Measurements from ENCODE around the gene SYT3.

SYT3 gene

DNA sequence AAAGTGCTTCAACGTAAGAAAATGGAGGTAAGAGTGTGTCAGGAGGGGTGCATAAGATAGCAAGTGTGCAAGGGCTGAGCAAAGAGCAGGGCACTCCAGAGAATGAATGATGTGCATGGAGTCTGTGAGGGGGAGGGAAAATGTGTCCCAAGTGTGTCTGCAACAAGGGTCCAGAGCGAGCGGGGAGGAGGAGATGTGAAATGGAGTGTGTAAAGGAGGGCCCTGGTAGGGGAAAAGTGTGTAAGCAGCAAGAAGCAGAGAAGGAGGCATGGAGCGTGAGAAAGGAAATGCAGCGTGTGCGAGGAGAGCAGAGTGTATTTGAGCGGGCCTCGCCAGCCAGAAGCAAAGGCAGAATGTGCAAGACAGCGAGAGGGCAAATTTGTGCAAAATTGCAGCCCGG lies 21.3 kb upstream of the SYT3 start:
- Histone ChIP-seq H3K9me3 (replicated peaks; ENCODE audit: low read length) (peaks cover 3% of the 10 kb centered on the region), H3K4me3 (ENCODE audit: low read length) (no peak overlapping the region), H3K9ac (ENCODE audit: low read depth, low read length) (no peak overlapping the region), H3K4me1 (ENCODE audit: control insufficient read depth, insufficient read depth, low read length) (no peaks in the 10 kb centered on the region), H3K27me3 (ENCODE audit: control insufficient read depth, insufficient read depth, low read length) (peaks cover 4% of the 10 kb centered on the region), H3K36me3 (ENCODE audit: insufficient read depth, low read length) (no peaks in the 10 kb centered on the region), H3K4me2 (ENCODE audit: low read length) (no peak overlapping the region)

DNA sequence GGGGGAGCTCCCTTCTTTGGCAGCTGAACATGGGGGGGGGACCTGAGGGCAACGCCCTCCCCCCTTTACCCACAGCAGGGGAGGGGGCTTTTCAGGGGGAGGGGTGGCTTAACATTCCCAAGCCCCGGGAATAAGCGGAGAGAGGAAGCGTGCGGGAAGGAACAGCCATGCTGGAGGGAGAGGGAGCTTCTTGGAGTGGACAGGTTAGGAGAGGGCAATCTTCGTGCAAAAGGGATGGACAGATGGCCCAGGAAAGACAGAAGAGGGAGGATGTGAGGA lies 20.3 kb upstream of the SYT3 start:
- peaks cover 3% of the 10 kb centered on the region for H3K9me3 ChIP-seq (replicated peaks; ENCODE audit: low read length)
- no peaks in the 10 kb centered on the region for H3K4me1 ChIP-seq (ENCODE audit: control insufficient read depth, insufficient read depth, low read length)
- peaks cover 2% of the 10 kb centered on the region for H3K27me3 ChIP-seq (ENCODE audit: control insufficient read depth, insufficient read depth, low read length)
- H3K4me2 ChIP-seq (ENCODE audit: low read length), result no peak overlapping the region
- no peaks in the 10 kb centered on the region for H3K36me3 ChIP-seq (ENCODE audit: insufficient read depth, low read length)
- no peak overlapping the region for H3K9ac ChIP-seq (ENCODE audit: low read depth, low read length)
- no peak overlapping the region for H3K4me3 ChIP-seq (ENCODE audit: low read length)

DNA sequence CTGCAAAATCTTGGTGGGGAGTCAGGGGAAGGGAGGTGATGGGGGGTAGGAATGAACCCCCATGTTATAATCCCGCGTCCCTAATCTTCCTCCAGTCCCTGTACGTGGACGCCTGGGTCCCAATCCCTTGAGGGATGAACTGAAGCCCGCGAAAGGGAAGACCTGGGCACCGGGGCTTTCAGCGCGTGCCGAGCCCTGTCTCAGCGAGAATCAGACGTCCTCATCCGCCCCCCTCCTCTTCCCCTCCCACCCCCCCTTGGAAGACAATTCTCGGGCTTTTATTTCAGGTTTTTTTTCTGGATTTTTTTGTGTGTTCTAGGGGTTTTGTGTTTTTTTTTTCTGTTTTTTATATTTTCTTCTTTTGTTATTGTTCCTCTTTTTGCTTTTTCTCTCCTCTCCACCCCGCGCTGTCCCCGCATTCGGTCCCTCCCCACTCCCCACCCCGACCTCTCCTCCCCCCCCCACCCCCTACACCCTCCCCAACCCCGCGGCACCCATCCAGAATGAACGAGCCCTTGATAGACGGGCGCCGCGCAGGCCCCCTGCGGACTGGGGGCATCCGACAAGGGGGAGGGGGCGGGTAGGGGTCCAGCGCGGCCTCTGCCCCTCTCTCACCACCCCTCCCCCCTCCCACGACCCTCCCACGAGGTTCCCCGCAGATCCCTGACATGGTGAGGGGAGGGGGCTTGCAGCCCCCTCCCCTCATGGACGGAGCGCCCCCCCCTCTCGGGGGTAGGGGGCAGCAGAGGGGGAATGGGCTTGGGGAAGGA lies 19.8 kb upstream of the SYT3 start:
- no peaks in the 10 kb centered on the region for H3K4me1 ChIP-seq (ENCODE audit: control insufficient read depth, insufficient read depth, low read length)
- no peak overlapping the region for H3K9ac ChIP-seq (ENCODE audit: low read depth, low read length)
- H3K27me3 ChIP-seq (ENCODE audit: control insufficient read depth, insufficient read depth, low read length), result peaks cover 2% of the 10 kb centered on the region
- H3K4me2 ChIP-seq (ENCODE audit: low read length), result peak overlapping the region; percentile 64
- H3K4me3 ChIP-seq (ENCODE audit: low read length), result no peak overlapping the region
- H3K36me3 ChIP-seq (ENCODE audit: insufficient read depth, low read length), result no peaks in the 10 kb centered on the region
- H3K9me3 ChIP-seq (replicated peaks; ENCODE audit: low read length), result peaks cover 3% of the 10 kb centered on the region

DNA sequence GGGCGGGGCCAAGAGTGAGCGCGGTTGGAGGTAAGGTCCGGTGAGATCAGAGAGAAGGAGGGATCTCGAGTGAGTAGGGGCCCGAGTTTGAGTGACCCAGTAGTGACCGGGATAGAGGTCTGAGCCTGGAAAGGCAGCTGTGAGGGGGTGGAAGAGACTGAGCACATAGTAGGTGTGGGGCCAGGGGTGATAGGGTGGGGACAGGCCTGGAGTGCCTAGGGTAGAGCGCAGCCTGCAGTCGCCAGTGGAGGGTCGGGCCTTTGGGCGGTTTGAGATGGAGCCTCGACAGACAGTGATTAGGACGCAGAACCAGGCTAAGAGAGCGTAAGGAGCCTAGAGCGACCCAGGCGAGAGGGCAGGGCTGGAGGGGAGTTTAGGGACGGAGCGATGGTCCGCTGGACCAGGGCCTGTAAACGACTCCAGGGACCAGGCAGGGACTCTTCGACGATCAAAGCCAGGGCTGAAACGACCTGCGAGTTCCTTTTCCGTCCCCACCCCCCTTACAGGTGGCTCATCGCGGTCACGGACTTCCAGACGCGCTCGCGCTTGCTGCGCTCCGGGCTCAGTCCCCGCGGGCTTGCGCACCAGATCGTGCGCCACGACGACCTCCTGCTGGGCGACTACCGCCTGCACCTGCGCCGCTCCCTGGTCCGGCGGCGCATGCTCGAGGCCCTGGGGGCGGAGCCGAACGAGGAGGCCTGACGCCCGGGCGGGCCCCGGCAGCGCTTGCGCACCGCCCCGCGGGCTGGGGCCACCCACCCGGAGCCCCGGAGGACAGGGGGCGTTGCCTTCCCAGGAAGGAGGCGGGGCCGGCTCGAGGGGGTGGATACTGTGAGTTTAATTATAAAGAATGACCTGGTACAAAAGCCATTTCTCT lies 19.0 kb upstream of the SYT3 start:
- Histone ChIP-seq H3K9me3 (replicated peaks; ENCODE audit: low read length) (peaks cover 3% of the 10 kb centered on the region), H3K9ac (ENCODE audit: low read depth, low read length) (no peak overlapping the region), H3K4me2 (ENCODE audit: low read length) (peak overlapping the region; percentile 64), H3K27me3 (ENCODE audit: control insufficient read depth, insufficient read depth, low read length) (peaks cover 2% of the 10 kb centered on the region), H3K36me3 (ENCODE audit: insufficient read depth, low read length) (no peaks in the 10 kb centered on the region), H3K4me1 (ENCODE audit: control insufficient read depth, insufficient read depth, low read length) (no peaks in the 10 kb centered on the region), H3K4me3 (ENCODE audit: low read length) (peak overlapping the region; percentile 46)

DNA sequence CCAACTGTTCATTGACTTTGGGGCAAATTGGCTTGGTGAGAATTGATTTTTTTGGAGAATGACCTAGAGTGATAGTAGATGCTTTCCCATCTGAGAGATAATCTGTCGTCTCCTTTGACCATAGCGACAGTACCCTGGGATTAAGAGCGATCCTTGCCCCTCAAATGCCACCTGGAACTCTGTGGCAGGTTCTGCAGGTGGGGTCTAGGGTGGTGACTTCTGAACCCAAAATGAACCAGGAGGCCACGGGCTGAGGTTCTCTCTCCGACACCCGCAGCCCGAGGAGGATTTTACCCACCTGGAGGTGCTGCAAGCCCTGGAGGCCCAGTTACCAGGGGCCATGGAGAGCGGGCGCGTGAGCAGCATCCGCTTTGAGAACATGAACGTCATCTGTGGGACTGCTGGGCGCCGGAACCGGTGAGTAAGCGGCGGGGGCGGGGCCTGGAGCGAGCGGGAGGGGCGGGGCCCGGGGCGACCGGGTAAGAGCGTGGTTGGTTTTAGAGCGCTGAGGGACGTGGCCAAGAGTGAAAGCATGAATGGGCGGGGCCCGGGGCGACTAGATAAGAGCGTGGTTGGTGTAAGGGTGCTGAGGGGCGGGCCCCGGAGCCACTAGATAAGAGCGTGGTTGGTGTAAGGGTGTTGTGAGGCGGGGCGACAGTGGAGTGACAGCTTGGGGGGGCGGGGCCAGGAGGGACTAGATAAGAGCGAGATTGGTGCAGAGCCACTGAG lies 18.2 kb upstream of the SYT3 start:
- H3K4me3 ChIP-seq (ENCODE audit: low read length), result peak overlapping the region; percentile 56
- H3K36me3 ChIP-seq (ENCODE audit: insufficient read depth, low read length), result no peaks in the 10 kb centered on the region
- H3K4me1 ChIP-seq (ENCODE audit: control insufficient read depth, insufficient read depth, low read length), result no peaks in the 10 kb centered on the region
- H3K9ac ChIP-seq (ENCODE audit: low read depth, low read length), result no peak overlapping the region
- H3K9me3 ChIP-seq (replicated peaks; ENCODE audit: low read length), result peaks cover 3% of the 10 kb centered on the region
- peaks cover 2% of the 10 kb centered on the region for H3K27me3 ChIP-seq (ENCODE audit: control insufficient read depth, insufficient read depth, low read length)
- peak overlapping the region; percentile 64 for H3K4me2 ChIP-seq (ENCODE audit: low read length)

DNA sequence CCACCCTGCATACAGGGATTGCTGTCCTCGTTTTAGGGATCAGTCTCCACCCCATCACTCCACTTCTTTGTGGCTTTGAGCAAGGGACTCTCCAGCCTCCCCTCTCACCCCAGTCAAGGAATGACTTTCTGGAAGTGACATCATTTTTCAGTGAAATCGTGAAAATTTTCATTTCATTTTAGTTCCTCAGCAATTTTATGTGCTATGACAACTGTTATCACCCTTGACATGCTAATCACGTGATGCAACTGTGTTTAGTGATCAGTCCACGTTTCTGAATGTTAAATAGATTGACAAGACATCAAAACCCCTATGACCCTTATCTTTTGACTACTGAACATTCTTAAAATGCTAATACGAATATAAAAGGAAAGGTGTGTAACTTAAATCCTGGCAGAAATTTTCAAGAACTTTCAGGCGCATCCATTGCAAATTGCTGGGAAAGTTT lies 17.6 kb upstream of the SYT3 start:
- Histone ChIP-seq H3K9ac (ENCODE audit: low read depth, low read length) (no peak overlapping the region), H3K9me3 (replicated peaks; ENCODE audit: low read length) (peaks cover 3% of the 10 kb centered on the region), H3K36me3 (ENCODE audit: insufficient read depth, low read length) (no peaks in the 10 kb centered on the region), H3K4me2 (ENCODE audit: low read length) (no peak overlapping the region), H3K4me3 (ENCODE audit: low read length) (no peak overlapping the region), H3K27me3 (ENCODE audit: control insufficient read depth, insufficient read depth, low read length) (peaks cover 2% of the 10 kb centered on the region), H3K4me1 (ENCODE audit: control insufficient read depth, insufficient read depth, low read length) (no peaks in the 10 kb centered on the region)

DNA sequence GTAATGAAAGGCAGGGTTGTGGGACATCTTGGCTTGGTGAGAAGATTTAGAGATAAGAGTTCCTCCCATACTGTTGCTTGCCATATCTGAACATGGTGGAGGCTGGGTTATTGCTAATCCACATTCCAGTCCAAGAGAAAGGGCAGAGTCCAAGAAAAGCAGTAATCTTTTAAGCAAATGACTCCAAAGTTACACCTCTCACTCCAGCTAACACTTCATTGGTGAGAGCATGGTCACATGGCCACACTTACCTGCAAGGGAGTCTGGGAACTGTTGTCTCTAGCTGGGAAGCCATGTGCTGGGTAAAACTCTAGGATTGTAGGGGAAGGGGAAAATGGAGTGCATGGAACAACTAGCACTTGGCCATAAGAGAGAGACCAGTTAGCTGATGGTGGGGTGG lies 15.2 kb upstream of the SYT3 start:
- Histone ChIP-seq H3K4me1 (ENCODE audit: control insufficient read depth, insufficient read depth, low read length) (no peaks in the 10 kb centered on the region), H3K36me3 (ENCODE audit: insufficient read depth, low read length) (no peaks in the 10 kb centered on the region), H3K4me2 (ENCODE audit: low read length) (no peak overlapping the region), H3K9ac (ENCODE audit: low read depth, low read length) (no peak overlapping the region), H3K9me3 (replicated peaks; ENCODE audit: low read length) (peaks cover 6% of the 10 kb centered on the region), H3K27me3 (ENCODE audit: control insufficient read depth, insufficient read depth, low read length) (no peaks in the 10 kb centered on the region), H3K4me3 (ENCODE audit: low read length) (no peak overlapping the region)

DNA sequence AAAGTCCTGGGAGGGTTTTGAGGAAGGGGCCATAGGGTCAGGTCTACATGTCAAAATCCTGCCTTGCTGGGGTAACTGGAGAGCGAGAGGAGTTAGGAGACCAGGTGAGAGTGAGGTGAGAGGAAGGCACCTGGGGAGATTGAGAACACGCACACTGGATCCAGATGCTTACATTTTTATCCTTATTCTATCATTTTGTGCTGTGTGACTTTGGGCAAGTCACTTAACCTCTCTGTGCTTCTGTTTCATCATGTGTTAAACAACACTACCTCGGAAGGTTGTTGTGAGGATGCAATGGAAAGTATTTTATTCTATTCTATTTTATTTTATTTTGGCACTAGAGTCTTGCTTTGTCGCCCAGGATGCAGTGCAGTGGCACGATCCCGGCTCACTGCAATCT lies 13.0 kb upstream of the SYT3 start:
- Histone ChIP-seq H3K9ac (ENCODE audit: low read depth, low read length) (no peak overlapping the region), H3K27me3 (ENCODE audit: control insufficient read depth, insufficient read depth, low read length) (no peaks in the 10 kb centered on the region), H3K4me3 (ENCODE audit: low read length) (no peak overlapping the region), H3K9me3 (replicated peaks; ENCODE audit: low read length) (peaks cover 6% of the 10 kb centered on the region), H3K4me2 (ENCODE audit: low read length) (no peak overlapping the region), H3K36me3 (ENCODE audit: insufficient read depth, low read length) (no peaks in the 10 kb centered on the region), H3K4me1 (ENCODE audit: control insufficient read depth, insufficient read depth, low read length) (no peaks in the 10 kb centered on the region)

DNA sequence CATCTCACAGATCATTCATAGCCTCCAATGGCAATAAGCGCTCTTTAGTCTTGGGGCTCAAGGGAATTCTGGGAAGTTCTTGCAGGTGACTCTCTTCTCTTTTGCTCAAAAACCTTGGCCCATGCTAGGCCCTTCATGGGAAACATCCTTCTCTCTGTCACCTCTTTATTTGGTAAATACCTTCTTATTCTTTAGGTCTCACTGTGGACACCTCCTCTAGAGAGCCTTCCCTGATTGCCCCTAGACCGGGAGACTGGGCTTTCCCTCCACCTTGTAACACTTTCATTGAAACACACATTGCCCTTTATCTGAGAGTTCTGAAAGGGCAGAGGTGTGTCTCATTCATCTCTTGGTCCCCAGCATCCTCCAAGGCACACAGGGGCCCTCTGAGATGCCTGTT lies 11.5 kb upstream of the SYT3 start:
- no peak overlapping the region for H3K9ac ChIP-seq (ENCODE audit: low read depth, low read length)

DNA sequence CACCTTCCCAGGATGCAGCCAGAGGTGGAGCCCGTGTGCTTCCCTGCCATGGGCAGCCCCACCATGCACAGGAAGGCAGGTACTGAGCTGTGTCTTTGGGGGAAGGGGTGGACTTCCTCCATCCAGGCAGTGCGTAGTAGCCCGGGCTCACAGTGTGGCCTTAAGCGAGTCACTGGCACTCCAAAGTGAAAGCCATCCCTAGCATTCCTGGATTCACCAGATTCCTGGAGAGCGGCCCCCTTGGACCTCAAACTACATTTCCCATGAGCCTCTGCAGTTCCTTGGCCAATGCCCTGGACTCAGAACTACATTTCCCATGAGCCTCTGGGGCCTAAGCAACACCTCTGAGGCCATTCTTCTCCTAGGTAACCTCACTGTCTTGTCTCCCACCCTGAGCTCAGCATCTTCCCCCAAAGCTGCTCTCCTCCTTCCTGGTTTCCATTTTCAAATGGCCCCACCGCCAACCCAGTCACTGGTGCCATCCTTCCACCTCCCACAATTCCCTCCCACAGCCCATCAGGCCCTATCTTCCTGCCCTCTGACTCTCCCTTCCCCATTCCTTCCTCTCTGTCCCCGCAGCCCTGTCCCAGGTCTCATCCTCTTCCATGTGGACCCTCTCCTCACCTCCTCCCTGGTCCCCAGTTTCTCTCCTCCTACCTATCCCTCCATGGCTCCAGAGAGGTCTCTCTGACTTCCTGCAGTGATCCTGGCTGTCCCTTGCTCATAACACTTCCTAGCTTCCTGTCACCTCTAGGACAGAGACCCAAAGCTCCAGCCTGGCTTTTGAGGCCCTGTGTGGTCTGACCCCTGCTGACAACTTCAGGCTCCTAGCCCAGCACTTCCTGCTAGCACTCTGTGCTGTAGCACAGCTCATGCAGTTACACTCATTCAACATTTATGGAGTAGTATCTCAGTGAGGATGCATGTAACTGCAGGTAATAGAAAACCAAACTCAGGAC lies 10.0 kb upstream of the SYT3 start, which contains the start of gene C19orf81:
TSS of gene C19orf81 (plus strand) at position 13 of the 959 bp plus-strand sequence. CDS start at position 13, 0 bp downstream.
- no peak within 1 kb of the TSS for H3K9ac ChIP-seq (ENCODE audit: low read depth, low read length)
- H3K36me3 ChIP-seq (ENCODE audit: insufficient read depth, low read length), result no peaks in the 10 kb centered on the region
- H3K4me1 ChIP-seq (ENCODE audit: control insufficient read depth, insufficient read depth, low read length), result no peaks in the 10 kb centered on the region
- no peak within 1 kb of the TSS for H3K4me2 ChIP-seq (ENCODE audit: low read length)
- no peak within 1 kb of the TSS for H3K4me3 ChIP-seq (ENCODE audit: low read length)
- peaks cover 4% of the 10 kb centered on the region for H3K9me3 ChIP-seq (replicated peaks; ENCODE audit: low read length)
- no peaks in the 10 kb centered on the region for H3K27me3 ChIP-seq (ENCODE audit: control insufficient read depth, insufficient read depth, low read length)

More for the DNA sequence above, 11.5 kb upstream of the SYT3 start:
- no peaks in the 10 kb centered on the region for H3K4me1 ChIP-seq (ENCODE audit: control insufficient read depth, insufficient read depth, low read length)
- no peaks in the 10 kb centered on the region for H3K36me3 ChIP-seq (ENCODE audit: insufficient read depth, low read length)
- no peak overlapping the region for H3K4me2 ChIP-seq (ENCODE audit: low read length)
- H3K9me3 ChIP-seq (replicated peaks; ENCODE audit: low read length), result peaks cover 4% of the 10 kb centered on the region
- H3K4me3 ChIP-seq (ENCODE audit: low read length), result no peak overlapping the region
- H3K27me3 ChIP-seq (ENCODE audit: control insufficient read depth, insufficient read depth, low read length), result no peaks in the 10 kb centered on the region

Data from skeletal muscle satellite cell (primary cell).